GM15510 (cell line): ENCODE measurements around the gene YES1.

Experiments
- POLR2A ChIP-seq: IDR thresholded peaks from 3 replicates; pipeline ENCODE4 v1.6.1; 2011; ENCODE audit warnings: borderline replicate concordance; ENCODE audit not compliant: insufficient read length; ENCODE audit errors: extremely low read depth

The YES1 gene

DNA sequence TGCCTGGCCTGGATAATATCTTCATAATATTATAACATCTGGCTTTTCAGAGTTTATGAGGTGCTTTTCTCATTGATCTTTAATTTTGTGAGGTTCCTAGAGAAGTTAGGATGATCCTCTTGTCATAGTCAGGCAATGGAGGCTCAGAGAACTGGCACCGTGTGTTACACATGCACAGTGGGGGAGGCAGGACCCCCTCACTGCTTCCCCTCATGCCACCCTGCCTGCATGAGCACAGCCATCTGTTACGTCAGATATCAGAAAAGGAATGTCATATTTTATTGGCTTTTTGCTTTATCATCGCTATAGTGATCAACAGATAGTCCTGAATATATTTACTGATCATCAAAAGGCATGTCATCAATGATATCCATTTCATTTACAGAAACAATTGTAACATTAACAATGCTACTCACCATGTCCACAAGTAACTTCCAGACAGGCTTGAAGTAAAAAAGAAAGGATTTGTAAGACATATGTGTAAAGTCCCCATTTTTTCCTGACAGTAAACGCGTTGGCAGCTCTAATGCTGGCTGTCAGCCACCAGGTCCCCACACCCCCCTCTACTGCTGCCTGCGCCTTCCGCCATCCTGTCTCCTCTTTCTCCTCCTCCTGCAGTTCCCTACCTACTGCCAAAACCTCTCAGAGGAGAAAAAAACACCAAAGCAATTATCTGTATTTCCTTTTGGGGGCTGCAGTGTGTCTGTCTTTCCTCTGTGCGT lies 118.4 kb downstream of the YES1 start:
- no peak for TF ChIP-seq POLR2A

DNA sequence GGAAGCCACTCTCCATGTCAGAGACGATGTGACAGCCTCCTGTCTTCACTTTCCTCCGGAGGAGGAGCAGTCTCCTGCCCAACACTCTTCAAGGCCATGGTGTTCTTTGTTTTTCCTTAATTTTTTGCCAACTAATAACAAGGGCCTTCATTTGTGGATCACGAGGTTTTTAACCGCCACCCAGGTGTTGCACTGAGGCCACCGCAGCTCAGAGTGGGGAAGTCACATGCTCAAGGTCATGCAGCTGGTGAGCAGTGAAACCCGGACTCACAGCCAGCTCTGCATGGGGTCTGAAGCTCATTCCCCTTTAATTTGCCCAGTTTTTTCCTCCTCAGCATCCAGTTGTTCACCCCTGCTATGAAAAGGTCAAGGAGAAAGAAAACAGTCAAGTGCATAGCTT lies 119.2 kb downstream of the YES1 start:
- TF ChIP-seq POLR2A: no peak

DNA sequence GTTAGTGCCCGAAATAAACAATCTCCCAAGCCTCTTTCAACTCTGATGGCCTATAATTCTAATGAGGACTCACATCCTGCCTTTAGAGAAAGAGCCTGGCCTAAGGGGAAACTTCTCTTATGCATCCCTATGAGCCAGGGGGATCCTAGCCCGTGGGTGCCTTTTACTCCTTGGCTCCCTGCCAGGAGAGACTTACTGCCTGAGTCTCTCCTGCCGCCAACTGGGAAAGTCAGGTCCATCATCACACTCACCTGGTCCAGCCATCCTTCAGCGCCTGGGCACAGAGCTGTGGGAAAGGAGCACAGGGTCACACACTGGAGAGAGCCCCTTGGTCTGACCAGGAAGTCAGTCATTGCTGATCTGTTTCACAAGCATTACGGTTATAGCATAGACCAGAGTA lies 123.7 kb downstream of the YES1 start:
- TF ChIP-seq POLR2A: no peak

DNA sequence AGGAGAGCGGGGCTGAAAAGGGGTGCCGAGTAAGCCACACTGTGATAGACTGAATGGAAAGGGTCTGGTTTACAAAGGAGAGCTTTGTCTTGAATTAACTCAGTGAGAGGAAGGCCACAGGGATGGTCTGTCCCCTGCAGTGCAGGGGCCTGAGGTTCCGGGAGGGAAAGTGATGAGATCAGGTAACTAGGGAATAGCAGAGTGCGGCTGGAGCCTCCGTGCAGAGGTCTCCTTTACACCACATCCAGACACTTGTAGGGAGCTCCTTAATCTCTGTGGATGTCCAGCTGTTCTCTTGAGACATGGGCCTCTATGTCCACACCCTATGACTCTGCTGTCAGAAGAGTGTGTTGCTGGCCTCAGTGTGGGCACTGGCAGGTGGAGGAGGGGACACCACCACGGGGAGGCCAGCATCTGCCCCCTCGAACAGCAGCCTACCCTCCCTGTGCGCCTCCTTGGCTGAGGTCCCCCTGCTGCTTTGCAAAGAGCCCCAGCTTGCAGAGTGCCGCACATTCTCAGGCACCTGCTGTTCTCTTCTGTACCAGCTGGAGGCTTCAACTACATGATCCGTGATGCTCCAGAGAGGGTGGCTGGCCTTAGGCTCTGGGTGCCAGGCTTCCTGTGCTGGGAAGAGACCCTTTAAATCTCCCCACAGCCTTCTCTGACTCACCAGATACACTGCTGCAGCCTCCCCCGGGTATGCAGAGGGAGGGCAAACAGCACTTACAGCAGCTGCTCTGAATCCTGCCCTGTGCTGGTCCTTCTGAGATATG lies 125.5 kb downstream of the YES1 start:
- no peak for TF ChIP-seq POLR2A

DNA sequence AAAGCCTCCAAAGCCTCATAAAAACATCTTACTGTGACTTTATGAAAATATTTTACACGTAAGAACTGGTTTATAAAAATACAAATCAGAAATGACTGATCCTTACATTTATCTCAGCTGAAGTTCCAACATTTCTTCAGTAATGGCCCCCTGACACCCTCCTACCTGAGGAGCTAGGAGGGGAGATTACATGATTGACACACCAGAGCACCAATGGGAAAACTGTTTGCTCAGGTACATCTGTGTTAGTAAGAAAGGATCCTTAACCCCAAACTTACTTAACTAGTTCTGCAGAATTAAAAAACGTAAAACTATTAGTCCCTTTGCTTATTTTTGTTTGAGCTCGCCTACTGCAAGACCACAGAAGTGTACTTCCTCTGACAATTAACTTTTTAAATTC lies 126.6 kb downstream of the YES1 start:
- no peak for TF ChIP-seq POLR2A

DNA sequence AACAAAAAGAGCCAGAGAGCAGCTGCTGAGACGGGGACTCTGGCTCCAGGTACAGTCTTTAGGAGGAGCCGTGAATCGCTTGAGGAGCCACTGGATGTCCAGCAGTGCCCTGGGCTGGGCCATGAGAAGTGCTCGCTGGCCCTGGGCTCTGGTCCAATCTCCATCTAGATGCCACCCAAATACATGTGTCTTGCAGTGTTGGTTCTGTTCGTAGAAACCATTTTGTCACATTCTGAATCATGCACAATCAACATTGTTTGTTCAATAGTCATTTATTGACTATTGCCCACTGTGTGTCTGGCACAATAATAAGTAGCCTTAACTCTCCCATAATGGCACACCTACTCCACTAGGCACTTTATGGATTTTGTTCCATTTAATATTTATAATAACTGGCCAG lies 128.5 kb downstream of the YES1 start:
- no peak for TF ChIP-seq POLR2A

DNA sequence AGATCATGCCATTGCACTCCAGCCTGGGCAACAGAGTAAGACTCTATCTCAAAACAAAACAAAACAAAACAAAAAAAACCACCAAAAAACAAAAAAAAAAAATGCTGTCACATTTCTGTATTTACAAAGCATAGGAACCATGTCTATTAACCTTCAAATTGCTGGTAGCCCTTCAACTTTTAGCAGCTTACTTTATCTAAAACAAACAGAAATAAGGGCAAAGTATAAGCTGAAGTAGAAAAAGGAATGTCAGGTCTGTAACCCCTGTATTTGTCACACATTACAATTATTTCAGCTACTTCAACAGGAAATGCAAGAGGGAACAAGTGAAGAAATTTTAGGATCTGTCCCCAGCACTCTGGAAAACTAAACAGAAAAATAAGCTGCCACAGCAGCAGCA lies 129.2 kb downstream of the YES1 start:
- TF ChIP-seq POLR2A: no peak

DNA sequence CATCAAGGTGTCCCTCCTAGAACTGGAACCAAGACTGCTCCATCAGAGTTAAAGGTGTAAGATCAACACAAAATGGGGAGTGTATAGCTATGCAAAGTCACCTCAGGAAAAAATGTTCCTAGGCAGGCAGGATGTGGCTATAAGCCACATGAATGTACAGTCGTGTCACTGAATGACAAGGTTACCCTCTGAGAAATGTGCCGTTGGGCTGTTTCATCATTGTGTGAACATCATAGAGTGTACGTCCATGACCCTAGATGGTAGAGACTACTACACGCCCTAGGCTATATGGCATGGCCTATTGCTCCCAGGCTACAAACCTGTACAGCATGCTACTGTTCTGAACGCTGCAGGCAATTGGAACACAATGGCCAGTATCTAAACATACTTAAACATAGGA lies 130.1 kb downstream of the YES1 start:
- TF ChIP-seq POLR2A: no peak

DNA sequence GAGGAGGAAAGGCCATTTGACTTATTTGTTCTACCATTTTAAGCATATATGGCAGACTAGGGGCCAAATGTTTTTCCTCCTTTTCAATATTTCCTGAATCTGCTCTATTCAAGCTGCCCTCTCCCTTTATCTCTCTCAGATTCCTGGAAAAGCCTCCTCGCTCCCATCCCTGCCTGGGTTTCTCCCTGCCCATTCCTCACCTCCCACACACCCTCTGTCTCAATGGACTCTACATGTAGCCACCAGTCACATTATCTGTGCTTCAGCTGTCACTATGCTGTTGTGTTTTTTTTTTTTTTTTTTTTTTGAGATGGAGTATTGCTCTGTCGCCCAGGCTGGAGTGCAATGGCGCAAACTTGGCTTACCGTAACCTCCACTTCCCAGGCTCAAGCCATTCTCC lies 131.7 kb downstream of the YES1 start:
- no peak for TF ChIP-seq POLR2A

DNA sequence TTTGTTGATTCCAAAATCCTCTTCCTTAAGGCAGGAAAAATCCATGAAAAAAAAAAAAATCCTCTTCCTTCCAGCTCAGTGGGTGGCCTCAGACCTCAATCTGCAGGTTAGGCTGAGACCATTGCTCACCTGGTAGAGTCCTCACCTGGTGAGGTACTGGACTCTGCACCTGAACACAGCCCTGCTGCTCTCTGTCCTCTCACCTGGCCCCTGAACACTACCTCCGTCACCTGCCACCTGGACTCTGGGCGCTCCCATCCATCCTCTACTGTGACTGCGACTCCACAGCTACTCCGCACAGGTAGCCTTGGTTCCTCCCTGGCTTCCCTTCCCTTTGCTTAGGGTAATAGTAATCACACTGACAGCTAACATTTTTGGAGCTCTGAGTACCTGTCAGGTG lies 132.5 kb downstream of the YES1 start:
- no peak for TF ChIP-seq POLR2A

DNA sequence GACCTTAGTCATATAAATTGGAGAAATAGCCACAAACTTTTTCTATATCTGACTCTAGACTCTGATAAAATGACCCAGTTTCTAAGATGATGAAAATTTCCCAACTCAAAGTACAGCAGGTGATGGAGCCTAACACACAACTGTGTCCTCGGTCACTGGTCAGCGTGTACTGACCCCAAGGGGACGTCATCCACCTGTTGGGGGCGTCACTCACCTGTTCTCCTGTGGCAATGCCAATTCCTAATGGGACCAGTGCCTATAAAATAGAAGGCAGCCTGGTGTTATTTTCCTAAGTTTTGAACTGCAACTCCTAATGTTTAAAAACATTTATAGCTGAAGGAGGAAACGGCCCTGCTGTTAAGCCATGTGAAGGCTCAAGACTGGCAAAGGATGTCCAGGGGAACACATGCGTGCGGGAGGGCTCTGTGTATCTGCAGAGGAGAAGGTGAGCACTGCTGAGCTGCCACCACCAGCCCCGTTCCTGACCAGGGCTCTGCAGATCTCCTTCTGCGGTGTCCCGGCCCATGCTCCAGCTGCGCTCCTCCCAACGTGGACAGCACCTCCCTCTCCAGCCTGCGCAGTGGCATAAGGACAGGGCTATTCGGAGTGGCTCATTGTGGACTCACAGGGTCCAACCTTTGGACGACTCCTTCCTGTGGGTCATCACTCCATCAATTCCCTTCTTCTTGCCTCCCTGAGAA lies 133.4 kb downstream of the YES1 start:
- TF ChIP-seq POLR2A: no peak

DNA sequence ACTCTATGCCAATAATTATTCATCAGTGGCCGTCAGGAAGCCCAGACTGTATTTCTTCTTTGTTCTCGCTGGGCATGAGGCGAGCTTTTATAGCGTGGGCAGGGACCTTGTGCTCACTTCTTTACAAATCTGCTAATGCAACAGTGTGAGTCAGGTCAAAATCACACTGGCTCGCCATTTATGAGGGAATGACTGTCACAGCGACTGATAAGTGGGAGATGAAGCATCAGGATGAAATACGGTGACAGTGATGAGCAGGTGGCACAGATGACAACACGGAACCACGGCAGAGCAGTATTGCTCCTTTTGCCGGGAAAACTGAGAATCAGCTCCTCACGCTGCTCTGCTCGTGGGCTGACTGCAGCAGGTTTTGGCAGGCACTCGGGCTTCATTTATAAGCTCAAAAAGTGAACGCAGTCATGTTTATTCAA lies 134.1 kb downstream of the YES1 start:
- no peak for TF ChIP-seq POLR2A

DNA sequence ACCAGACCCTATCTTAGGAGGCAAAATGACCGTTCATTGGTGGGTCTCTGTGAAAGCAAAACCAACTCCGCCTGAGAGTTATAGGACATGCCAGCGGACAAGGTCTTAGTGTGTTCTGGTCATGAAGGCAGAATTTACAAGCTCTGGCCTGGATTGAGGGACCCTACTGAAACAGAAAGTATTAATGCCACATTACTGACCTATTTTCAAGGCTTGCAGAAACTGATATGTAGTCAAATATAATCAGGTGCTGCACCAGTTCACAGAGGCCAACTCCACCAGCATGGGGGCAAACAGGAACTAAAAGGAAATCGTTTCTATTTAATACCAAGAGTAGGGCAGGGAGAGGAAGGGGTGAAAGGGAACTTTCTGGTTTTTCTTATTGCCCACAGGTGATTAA lies 134.9 kb downstream of the YES1 start:
- TF ChIP-seq POLR2A: no peak

DNA sequence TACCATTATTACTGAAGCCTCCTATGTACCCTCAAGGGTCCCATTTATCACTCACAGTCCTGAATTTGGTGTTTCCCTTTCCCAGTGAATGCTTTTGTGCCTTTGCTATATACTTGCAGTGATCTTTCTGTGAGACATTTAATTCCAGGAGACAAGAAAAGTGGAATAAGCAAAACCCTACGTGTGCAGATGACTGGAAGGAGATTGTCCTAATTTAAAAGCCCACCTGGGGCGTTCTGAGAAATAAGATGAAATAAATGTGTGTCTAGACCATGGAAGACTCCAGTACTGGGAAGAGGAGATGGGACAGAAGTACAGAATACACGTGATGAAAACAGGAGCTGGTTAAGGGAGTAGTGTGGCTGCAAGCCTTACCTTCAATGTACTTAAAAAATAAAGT lies 135.3 kb downstream of the YES1 start:
- TF ChIP-seq POLR2A: no peak

DNA sequence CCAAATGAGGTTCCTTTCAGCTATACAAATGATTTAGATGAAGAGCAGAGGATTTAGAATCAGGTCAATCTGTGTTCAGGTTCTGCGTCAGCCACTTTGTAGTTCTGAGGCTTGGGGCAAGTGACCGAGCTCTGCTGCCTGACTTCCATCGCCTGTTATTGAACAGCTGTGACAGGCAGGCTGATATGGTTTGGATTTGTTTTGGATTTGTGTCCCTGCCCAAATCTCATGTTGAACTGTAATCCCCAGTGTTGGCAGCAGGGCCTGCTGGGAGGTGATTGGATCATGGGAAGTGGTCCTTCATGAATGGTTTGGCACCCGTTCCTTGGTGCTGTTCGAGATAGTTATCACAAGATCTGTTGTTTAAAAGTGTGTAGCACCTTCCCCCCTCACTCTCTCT lies 136.0 kb downstream of the YES1 start:
- no peak for TF ChIP-seq POLR2A
